Panc1 (cell line): ENCODE measurements around the gene HOXA11. TPM values are rescaled to one million over a fixed set of nuclear protein-coding genes. Genes with fewer than 3 reads are reported as not detected.

Source experiments
- ATAC-seq: fragments of 200-7000 bp; cut with Tn5 transposase; 2 replicates; pipeline ENCODE4 v1.9.1; 2020; ENCODE audit warnings: mild to moderate bottlenecking, moderate library complexity
- BruUV-seq: library from RNA; stranded (reverse); fragments of 400-500 nt; replicated peaks from 2 replicates; lab custom pipeline; 2021; lab: Mats Ljungman, UMichigan
- CTCF ChIA-PET: fragments of 300-600 bp; sonication (Branson Sonifier 250); formaldehyde crosslinking; loops from one replicate; lab custom pipeline; 2022; ENCODE audit warnings: antibody characterized with exemption; lab: Charles Lee
- POLR2A ChIA-PET: fragments of 300-600 bp; sonication (Branson Sonifier 250); formaldehyde crosslinking; loops from one replicate; lab custom pipeline; 2022; ENCODE audit warnings: antibody characterized with exemption; lab: Charles Lee
- DNase-seq: peaks from one replicate; pipeline ENCODE4 v3.0.0-alpha.2; 2010; ENCODE audit warnings: low read depth, low spot score
- H3K27ac ChIP-seq: 2 replicates; pipeline ENCODE4 v1.5.1; 2011; ENCODE audit warnings: mild to moderate bottlenecking, low read length, inconsistent platforms
- H3K27me3 ChIP-seq: fragments of 200-500 bp; sonication (Bioruptor generic); 2 replicates; pipeline ENCODE4 v1.6.0; 2014; ENCODE audit warnings: low read length, inconsistent platforms; ENCODE audit not compliant: control insufficient read depth, insufficient read depth
- H3K36me3 ChIP-seq: fragments of 200-500 bp; sonication (Bioruptor generic); 2 replicates; pipeline ENCODE4 v1.5.1; 2014; ENCODE audit warnings: inconsistent platforms, mild to moderate bottlenecking, low read length, moderate library complexity; ENCODE audit not compliant: control insufficient read depth, insufficient read depth
- H3K4me1 ChIP-seq: 2 replicates; pipeline ENCODE4 v1.5.1; 2011; ENCODE audit warnings: inconsistent platforms, mild to moderate bottlenecking, low read length, moderate library complexity; ENCODE audit not compliant: control insufficient read depth, insufficient read depth
- H3K4me3 ChIP-seq, 2 experiments: 2 replicates each; pipeline ENCODE4 v1.5.1; 2011 to 2012; ENCODE audit warnings: low read depth in 2 of 2, low read length in 2 of 2, mild to moderate bottlenecking in 2 of 2, inconsistent platforms in 1 of 2, moderate library complexity in 1 of 2
- H3K9me3 ChIP-seq: fragments of 200-500 bp; sonication (Bioruptor generic); 2 replicates; pipeline ENCODE4 v1.5.1; 2014; ENCODE audit warnings: low read depth, mild to moderate bottlenecking, inconsistent platforms, low read length, moderate library complexity; ENCODE audit not compliant: control insufficient read depth, insufficient read depth
- CTCF ChIP-seq: fragments of 450-650 bp; IDR thresholded peaks from 2 replicates; pipeline ENCODE4 v1.5.1; 2017; ENCODE audit warnings: mild to moderate bottlenecking
- POLR2AphosphoS5 ChIP-seq: IDR thresholded peaks from 2 replicates; pipeline ENCODE4 v1.6.1; 2012; ENCODE audit warnings: mild to moderate bottlenecking, low read depth, low read length, moderate library complexity
- SIN3A ChIP-seq: IDR thresholded peaks from 2 replicates; pipeline ENCODE4 v1.6.1; 2012; ENCODE audit warnings: low read depth, mild to moderate bottlenecking, low read length, moderate library complexity, borderline replicate concordance; ENCODE audit not compliant: insufficient read depth
- TCF7L2 ChIP-seq: IDR thresholded peaks from 2 replicates; pipeline ENCODE4 v1.6.1; 2011; ENCODE audit warnings: mild to moderate bottlenecking, low read depth, low read length, inconsistent platforms
- in situ Hi-C: cut with HindIII; loops from 2 replicates; pipeline ENCODE4 v1.10.0; 2016; ENCODE audit warnings: low sequenced_read_pairs, low pct_unique_long_range_greater_than_20kb
- intact Hi-C: fragments of 100-400 bp; cut with micrococcal nuclease; formaldehyde crosslinking; loops from one replicate; pipeline ENCODE4 v1.10.0; 2022; ENCODE audit not compliant: unreplicated experiment
- total RNA-seq: library from RNA; stranded (reverse); gene quantifications from one replicate; pipeline ENCODE4 v1.2.1, GENCODE V29; 2021; ENCODE audit not compliant: unreplicated experiment
- TF ChIP-seq, protein P1 (sequence below), 2 experiments: IDR thresholded peaks; 2 replicates each; pipeline ENCODE4 v1.6.1; 2011 to 2012; ENCODE audit warnings: low read depth in 2 of 2, control low read depth in 1 of 2, low read length in 1 of 2, mild to moderate bottlenecking in 1 of 2, moderate library complexity in 1 of 2; ENCODE audit not compliant: insufficient read depth in 1 of 2

HOXA11 gene
- total RNA-seq, 1 experiment from 2014 or later = 0.57 TPM

- ATAC-seq = peak; percentile 2
- Histone ChIP-seq H3K27ac (peak overlapping the region; percentile 81), H3K36me3 (no peaks in the 10 kb centered on the region; the same call in 1 of the 2 replicates), H3K27me3 (no peaks in the 10 kb centered on the region), H3K9me3 (no peaks in the 10 kb centered on the region), H3K4me1 (no peaks in the 10 kb centered on the region), H3K4me3 (peak overlapping the region; percentile 71 to 80)
- intact Hi-C loops = loop anchor here (2.0 to 5.0 kb wide), 2 partner anchors 477 to 783 kb away; no protein-coding TSS in a partner anchor
- DNase-seq = no peak
- ChIA-PET POLR2A (interaction anchor here (0.6 kb wide), 1 partner anchor 168 kb away, joined by 5 read pairs; no protein-coding TSS in a partner anchor), CTCF (interaction anchor here (0.5 to 2.5 kb wide), 6 partner anchors 10 to 837 kb away, joined by 3 to 24 read pairs (median 4); no protein-coding TSS in a partner anchor)
- in situ Hi-C loops = no loop called here
- TF ChIP-seq, protein P1, sequence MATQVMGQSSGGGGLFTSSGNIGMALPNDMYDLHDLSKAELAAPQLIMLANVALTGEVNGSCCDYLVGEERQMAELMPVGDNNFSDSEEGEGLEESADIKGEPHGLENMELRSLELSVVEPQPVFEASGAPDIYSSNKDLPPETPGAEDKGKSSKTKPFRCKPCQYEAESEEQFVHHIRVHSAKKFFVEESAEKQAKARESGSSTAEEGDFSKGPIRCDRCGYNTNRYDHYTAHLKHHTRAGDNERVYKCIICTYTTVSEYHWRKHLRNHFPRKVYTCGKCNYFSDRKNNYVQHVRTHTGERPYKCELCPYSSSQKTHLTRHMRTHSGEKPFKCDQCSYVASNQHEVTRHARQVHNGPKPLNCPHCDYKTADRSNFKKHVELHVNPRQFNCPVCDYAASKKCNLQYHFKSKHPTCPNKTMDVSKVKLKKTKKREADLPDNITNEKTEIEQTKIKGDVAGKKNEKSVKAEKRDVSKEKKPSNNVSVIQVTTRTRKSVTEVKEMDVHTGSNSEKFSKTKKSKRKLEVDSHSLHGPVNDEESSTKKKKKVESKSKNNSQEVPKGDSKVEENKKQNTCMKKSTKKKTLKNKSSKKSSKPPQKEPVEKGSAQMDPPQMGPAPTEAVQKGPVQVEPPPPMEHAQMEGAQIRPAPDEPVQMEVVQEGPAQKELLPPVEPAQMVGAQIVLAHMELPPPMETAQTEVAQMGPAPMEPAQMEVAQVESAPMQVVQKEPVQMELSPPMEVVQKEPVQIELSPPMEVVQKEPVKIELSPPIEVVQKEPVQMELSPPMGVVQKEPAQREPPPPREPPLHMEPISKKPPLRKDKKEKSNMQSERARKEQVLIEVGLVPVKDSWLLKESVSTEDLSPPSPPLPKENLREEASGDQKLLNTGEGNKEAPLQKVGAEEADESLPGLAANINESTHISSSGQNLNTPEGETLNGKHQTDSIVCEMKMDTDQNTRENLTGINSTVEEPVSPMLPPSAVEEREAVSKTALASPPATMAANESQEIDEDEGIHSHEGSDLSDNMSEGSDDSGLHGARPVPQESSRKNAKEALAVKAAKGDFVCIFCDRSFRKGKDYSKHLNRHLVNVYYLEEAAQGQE (IDR thresholded peaks at IDR 0.05; ENCODE audit: insufficient read depth in 1 of 2, low read depth in 2 of 2, low read length in 1 of 2) = no peak
- TF ChIP-seq POLR2AphosphoS5 (no peak), TCF7L2 (no peak), SIN3A (no peak), CTCF (no peak)
- BruUV-seq = no TSS peak
Observed at GRCh38 chr7:27160145-27160545, 24.9 kb downstream of the HOXA11 start.

- POLR2A ChIA-PET = interaction anchor here (0.6 kb wide), 1 partner anchor 167 kb away, joined by 5 read pairs; no protein-coding TSS in a partner anchor
- Histone ChIP-seq H3K27me3 (no peaks in the 10 kb centered on the region), H3K36me3 (no peaks in the 10 kb centered on the region; the same call in 1 of the 2 replicates), H3K4me1 (0 out of 2 replicates have a peak, but pooled peaks cover 3% of the 10 kb centered on the region), H3K9me3 (no peaks in the 10 kb centered on the region), H3K27ac (no peak overlapping the region), H3K4me3 (no peak overlapping the region)
- TF ChIP-seq, protein P1 (IDR thresholded peaks at IDR 0.05; ENCODE audit: insufficient read depth in 1 of 2, low read depth in 2 of 2, low read length in 1 of 2) = no peak
- no peak for TF ChIP-seq POLR2AphosphoS5
- TF ChIP-seq SIN3A = no peak
- TF ChIP-seq CTCF = no peak
- TF ChIP-seq TCF7L2 = no peak
- CTCF ChIA-PET = interaction anchor here (0.5 to 1.2 kb wide), 3 partner anchors 316 to 866 kb away, joined by 3 to 4 read pairs (median 3); no protein-coding TSS in a partner anchor
- DNase-seq (no peak), ATAC-seq (no peak)
- no TSS peak for BruUV-seq
- in situ Hi-C loops = no loop called here
- intact Hi-C loops = loop anchor here (2.0 to 5.0 kb wide), 2 partner anchors 477 to 782 kb away; no protein-coding TSS in a partner anchor
Observed at GRCh38 chr7:27159266-27160144, 25.5 kb downstream of the HOXA11 start.
